ENCODE measurements around the gene DMXL1. TPM values are rescaled to one million over a fixed set of nuclear protein-coding genes. Genes with fewer than 3 reads are reported as not detected.

The DMXL1 gene
- total RNA-seq, 1 donor = 86.1 TPM

- H2AFZ ChIP-seq (ENCODE audit: low read length) = no peak overlapping the region
- H3K9me3 ChIP-seq (ENCODE audit: low read depth, low read length) = no peaks in the 10 kb centered on the region
- H3K27me3 ChIP-seq (ENCODE audit: insufficient read depth, low read length) = no peaks in the 10 kb centered on the region
- no peak for DNase-seq (ENCODE audit: insufficient read length, low spot score, missing footprints)
- TF ChIP-seq CTCF (IDR thresholded peaks at IDR 0.05; ENCODE audit: extremely low read depth, low read depth, low read length) = no peak
- H3K4me1 ChIP-seq (ENCODE audit: insufficient read depth, low read length) = no peaks in the 10 kb centered on the region
- H3K4me2 ChIP-seq (ENCODE audit: insufficient read depth, low read length) = no peak overlapping the region
- no peak overlapping the region for H3K4me3 ChIP-seq (ENCODE audit: insufficient read depth, low read length)
- H3K79me2 ChIP-seq (ENCODE audit: insufficient read depth, low read length) = no peaks in the 10 kb centered on the region
- peaks cover 5% of the 10 kb centered on the region for H3K36me3 ChIP-seq (ENCODE audit: insufficient read depth, low read length)
- no peaks in the 10 kb centered on the region for H4K20me1 ChIP-seq (ENCODE audit: insufficient read depth, low read length)
- no peak overlapping the region for H3K27ac ChIP-seq (ENCODE audit: low read depth, low read length)
These were observed 119.7 kb downstream of the DMXL1 start for GRCh38 chr5:119190470-119191095.

GRCh38 chr5:119191944-119192343, 121.1 kb downstream of the DMXL1 start:
- Histone ChIP-seq H4K20me1 (ENCODE audit: insufficient read depth, low read length) (no peaks in the 10 kb centered on the region), H3K9me3 (ENCODE audit: low read depth, low read length) (no peaks in the 10 kb centered on the region), H3K4me3 (ENCODE audit: insufficient read depth, low read length) (no peak overlapping the region), H2AFZ (ENCODE audit: low read length) (no peak overlapping the region), H3K27ac (ENCODE audit: low read depth, low read length) (no peak overlapping the region), H3K27me3 (ENCODE audit: insufficient read depth, low read length) (no peaks in the 10 kb centered on the region), H3K4me1 (ENCODE audit: insufficient read depth, low read length) (no peaks in the 10 kb centered on the region), H3K4me2 (ENCODE audit: insufficient read depth, low read length) (no peak overlapping the region), H3K36me3 (ENCODE audit: insufficient read depth, low read length) (peaks cover 5% of the 10 kb centered on the region), H3K79me2 (ENCODE audit: insufficient read depth, low read length) (no peaks in the 10 kb centered on the region)
- DNase-seq (ENCODE audit: insufficient read length, low spot score, missing footprints) = no peak
- TF ChIP-seq CTCF (IDR thresholded peaks at IDR 0.05; ENCODE audit: extremely low read depth, low read depth, low read length) = no peak

GRCh38 chr5:119200795-119201194, 129.9 kb downstream of the DMXL1 start:
- H3K9me3 ChIP-seq (ENCODE audit: low read depth, low read length) = no peaks in the 10 kb centered on the region
- no peak overlapping the region for H3K4me2 ChIP-seq (ENCODE audit: insufficient read depth, low read length)
- TF ChIP-seq CTCF (IDR thresholded peaks at IDR 0.05; ENCODE audit: extremely low read depth, low read depth, low read length) = no peak
- H3K27me3 ChIP-seq (ENCODE audit: insufficient read depth, low read length) = no peaks in the 10 kb centered on the region
- H2AFZ ChIP-seq (ENCODE audit: low read length) = no peak overlapping the region
- H3K4me1 ChIP-seq (ENCODE audit: insufficient read depth, low read length) = no peaks in the 10 kb centered on the region
- H3K4me3 ChIP-seq (ENCODE audit: insufficient read depth, low read length) = no peak overlapping the region
- H3K79me2 ChIP-seq (ENCODE audit: insufficient read depth, low read length) = peaks cover 4% of the 10 kb centered on the region
- H3K36me3 ChIP-seq (ENCODE audit: insufficient read depth, low read length) = peaks cover 10% of the 10 kb centered on the region
- H3K27ac ChIP-seq (ENCODE audit: low read depth, low read length) = no peak overlapping the region
- H4K20me1 ChIP-seq (ENCODE audit: insufficient read depth, low read length) = no peaks in the 10 kb centered on the region
- DNase-seq (ENCODE audit: insufficient read length, low spot score, missing footprints) = no peak

GRCh38 chr5:119207105-119207504, 136.2 kb downstream of the DMXL1 start:
- TF ChIP-seq CTCF (IDR thresholded peaks at IDR 0.05; ENCODE audit: extremely low read depth, low read depth, low read length) = no peak
- Histone ChIP-seq H4K20me1 (ENCODE audit: insufficient read depth, low read length) (no peaks in the 10 kb centered on the region), H2AFZ (ENCODE audit: low read length) (no peak overlapping the region), H3K4me3 (ENCODE audit: insufficient read depth, low read length) (no peak overlapping the region), H3K9me3 (ENCODE audit: low read depth, low read length) (no peaks in the 10 kb centered on the region), H3K27ac (ENCODE audit: low read depth, low read length) (no peak overlapping the region), H3K36me3 (ENCODE audit: insufficient read depth, low read length) (peaks cover 6% of the 10 kb centered on the region), H3K4me1 (ENCODE audit: insufficient read depth, low read length) (no peaks in the 10 kb centered on the region), H3K4me2 (ENCODE audit: insufficient read depth, low read length) (no peak overlapping the region), H3K27me3 (ENCODE audit: insufficient read depth, low read length) (no peaks in the 10 kb centered on the region), H3K79me2 (ENCODE audit: insufficient read depth, low read length) (no peaks in the 10 kb centered on the region)
- no peak for DNase-seq (ENCODE audit: insufficient read length, low spot score, missing footprints)

Measured in osteoblast (primary cell).